Trophoblast cell (in vitro differentiated cells and primary cell): ENCODE results near the gene PLCH1.

ENCODE experiments used
- DNase-seq, 2 donors: peaks; one replicate each; pipeline ENCODE4 v3.0.0-alpha.2; 2016
- H2AFZ ChIP-seq: 2 replicates; pipeline ENCODE4 v1.6.1; 2013; ENCODE audit warnings: low read length, moderate library complexity, mild to moderate bottlenecking; ENCODE audit not compliant: insufficient read depth, poor library complexity
- H2AK5ac ChIP-seq: 2 replicates; pipeline ENCODE4 v1.6.1; 2013; ENCODE audit warnings: mild to moderate bottlenecking, low read length
- H2BK120ac ChIP-seq: 2 replicates; pipeline ENCODE4 v1.6.1; 2013; ENCODE audit warnings: low read length, mild to moderate bottlenecking, moderate library complexity; ENCODE audit not compliant: insufficient read depth, poor library complexity
- H2BK12ac ChIP-seq: 2 replicates; pipeline ENCODE4 v1.6.1; 2013; ENCODE audit warnings: mild to moderate bottlenecking, low read length, moderate library complexity
- H2BK5ac ChIP-seq: 2 replicates; pipeline ENCODE4 v1.6.1; 2013; ENCODE audit warnings: low read length, low read depth, moderate library complexity, mild to moderate bottlenecking; ENCODE audit not compliant: poor library complexity
- H3K14ac ChIP-seq: 2 replicates; pipeline ENCODE4 v1.6.1; 2013; ENCODE audit warnings: mild to moderate bottlenecking, low read length
- H3K18ac ChIP-seq: 2 replicates; pipeline ENCODE4 v1.6.1; 2013; ENCODE audit warnings: mild to moderate bottlenecking, low read length
- H3K23ac ChIP-seq: 2 replicates; pipeline ENCODE4 v1.6.1; 2013; ENCODE audit warnings: low read length
- H3K27ac ChIP-seq: 2 replicates; pipeline ENCODE4 v1.5.1; 2013; ENCODE audit warnings: low read depth, mild to moderate bottlenecking, inconsistent platforms, low read length, moderate library complexity
- H3K27me3 ChIP-seq: 2 replicates; pipeline ENCODE4 v1.6.1; 2013; ENCODE audit warnings: inconsistent platforms, mild to moderate bottlenecking, low read length, moderate library complexity; ENCODE audit not compliant: insufficient read depth
- H3K36me3 ChIP-seq, 2 experiments: 1 replicate in 1 of 2; 2 replicates in 1 of 2; pipeline ENCODE4 v1.6.1; 2013; ENCODE audit warnings: low read length in 2 of 2, mild to moderate bottlenecking in 2 of 2, moderate library complexity in 1 of 2; ENCODE audit not compliant: insufficient read depth in 2 of 2, control insufficient read depth in 1 of 2
- H3K4ac ChIP-seq: 2 replicates; pipeline ENCODE4 v1.6.1; 2013; ENCODE audit warnings: low read depth, mild to moderate bottlenecking, low read length, moderate library complexity
- H3K4me1 ChIP-seq, 2 experiments: 1 replicate in 1 of 2; 2 replicates in 1 of 2; pipeline ENCODE4 v1.6.1; 2013; ENCODE audit warnings: low read length in 2 of 2, mild to moderate bottlenecking in 2 of 2, moderate library complexity in 1 of 2; ENCODE audit not compliant: insufficient read depth in 2 of 2, control insufficient read depth in 1 of 2
- H3K4me2 ChIP-seq: 2 replicates; pipeline ENCODE4 v1.6.1; 2013; ENCODE audit warnings: inconsistent platforms, mild to moderate bottlenecking, low read length, moderate library complexity
- H3K4me3 ChIP-seq: 2 replicates; pipeline ENCODE4 v1.5.1; 2013; ENCODE audit warnings: mild to moderate bottlenecking, low read depth, low read length, inconsistent platforms
- H3K79me1 ChIP-seq: one replicate; pipeline ENCODE4 v1.6.1; 2013; ENCODE audit warnings: low read length
- H3K79me2 ChIP-seq: 2 replicates; pipeline ENCODE4 v1.6.1; 2013; ENCODE audit warnings: low read length, mild to moderate bottlenecking; ENCODE audit not compliant: control insufficient read depth, insufficient read depth, poor library complexity
- H3K9ac ChIP-seq: 2 replicates; pipeline ENCODE4 v1.6.1; 2013; ENCODE audit warnings: mild to moderate bottlenecking, low read length
- H3K9me3 ChIP-seq: 2 replicates; pipeline ENCODE4 v1.6.1; 2013; ENCODE audit warnings: low read depth, mild to moderate bottlenecking, control low read depth, inconsistent platforms, low read length; ENCODE audit not compliant: insufficient read depth
- H4K12ac ChIP-seq: 2 replicates; pipeline ENCODE4 v1.6.1; 2013; ENCODE audit warnings: low read depth, mild to moderate bottlenecking, low read length, moderate library complexity
- H4K8ac ChIP-seq: 2 replicates; pipeline ENCODE4 v1.6.1; 2013; ENCODE audit warnings: low read depth, mild to moderate bottlenecking, low read length, moderate library complexity
- H4K91ac ChIP-seq: one replicate; pipeline ENCODE4 v1.6.1; 2013; ENCODE audit warnings: low read depth, mild to moderate bottlenecking, low read length, moderate library complexity
- WGBS: extraction: QIAGEN DNeasy Blood & Tissue Kit; methylation state at CpG from one replicate; pipeline ENCODE4 v1.1.7; 2013; ENCODE audit warnings: missing lambda C conversion rate; ENCODE audit not compliant: insufficient read length, insufficient coverage; ENCODE audit errors: extremely low coverage; 5-methylcytosine and 5-hydroxymethylcytosine counted together

The PLCH1 gene

GRCh38 chr3:155388417-155388816 lies 356.5 kb downstream of the PLCH1 start:
- H2BK120ac ChIP-seq, result no peak overlapping the region
- no peak overlapping the region for H2AK5ac ChIP-seq
- no peak overlapping the region for H3K14ac ChIP-seq
- no peak overlapping the region for H4K91ac ChIP-seq
- no peak overlapping the region for H3K23ac ChIP-seq
- no peak overlapping the region for H2BK12ac ChIP-seq
- peaks cover 6 to 11% of the 10 kb centered on the region in 2 experiments for H3K4me1 ChIP-seq
- no peaks in the 10 kb centered on the region for H3K79me2 ChIP-seq
- no CpG with 5 or more reads among the region's 2 CpGs for WGBS
- H3K18ac ChIP-seq, result no peak overlapping the region
- no peaks in the 10 kb centered on the region for H3K27me3 ChIP-seq
- H2AFZ ChIP-seq, result no peak overlapping the region
- H4K8ac ChIP-seq, result no peak overlapping the region
- H4K12ac ChIP-seq, result no peak overlapping the region
- no peaks in the 10 kb centered on the region for H3K36me3 ChIP-seq
- H3K9ac ChIP-seq, result no peak overlapping the region
- no peak overlapping the region for H3K4ac ChIP-seq
- no peak overlapping the region for H2BK5ac ChIP-seq
- H3K9me3 ChIP-seq, result no peaks in the 10 kb centered on the region
- no peak overlapping the region for H3K4me3 ChIP-seq
- DNase-seq, result no peak
- H3K27ac ChIP-seq, result no peak overlapping the region
- no peak overlapping the region for H3K4me2 ChIP-seq
- H3K79me1 ChIP-seq, result no peaks in the 10 kb centered on the region

GRCh38 chr3:155387571-155387970 lies 357.3 kb downstream of the PLCH1 start:
- no peaks in the 10 kb centered on the region for H3K79me2 ChIP-seq
- no peak overlapping the region for H2BK5ac ChIP-seq
- H3K14ac ChIP-seq, result no peak overlapping the region
- DNase-seq, result no peak
- no peak overlapping the region for H2AFZ ChIP-seq
- WGBS, result no CpG with 5 or more reads among the region's 3 CpGs
- H4K12ac ChIP-seq, result no peak overlapping the region
- H3K4me3 ChIP-seq, result no peak overlapping the region
- no peak overlapping the region for H3K23ac ChIP-seq
- no peak overlapping the region for H4K91ac ChIP-seq
- no peak overlapping the region for H3K4me2 ChIP-seq
- no peak overlapping the region for H3K18ac ChIP-seq
- H3K27me3 ChIP-seq, result no peaks in the 10 kb centered on the region
- no peak overlapping the region for H4K8ac ChIP-seq
- H2BK12ac ChIP-seq, result no peak overlapping the region
- no peaks in the 10 kb centered on the region for H3K36me3 ChIP-seq
- H3K27ac ChIP-seq, result no peak overlapping the region
- no peaks in the 10 kb centered on the region for H3K9me3 ChIP-seq
- peaks cover 6 to 11% of the 10 kb centered on the region in 2 experiments for H3K4me1 ChIP-seq
- H3K4ac ChIP-seq, result no peak overlapping the region
- H3K9ac ChIP-seq, result no peak overlapping the region
- no peaks in the 10 kb centered on the region for H3K79me1 ChIP-seq
- H2AK5ac ChIP-seq, result no peak overlapping the region
- H2BK120ac ChIP-seq, result no peak overlapping the region

GRCh38 chr3:155386919-155387318 lies 358.0 kb downstream of the PLCH1 start:
- Histone ChIP-seq H4K8ac (no peak overlapping the region), H3K9ac (no peak overlapping the region), H2BK5ac (no peak overlapping the region), H3K79me1 (no peaks in the 10 kb centered on the region), H3K4ac (no peak overlapping the region), H3K79me2 (no peaks in the 10 kb centered on the region), H3K4me2 (no peak overlapping the region), H4K12ac (no peak overlapping the region), H4K91ac (no peak overlapping the region), H3K4me1 (peaks cover 6 to 11% of the 10 kb centered on the region in 2 experiments), H3K23ac (no peak overlapping the region), H3K36me3 (no peaks in the 10 kb centered on the region), H2BK120ac (no peak overlapping the region), H2AFZ (no peak overlapping the region), H3K4me3 (no peak overlapping the region), H3K18ac (no peak overlapping the region), H3K27ac (no peak overlapping the region), H2BK12ac (no peak overlapping the region), H2AK5ac (no peak overlapping the region), H3K14ac (no peak overlapping the region), H3K9me3 (no peaks in the 10 kb centered on the region), H3K27me3 (no peaks in the 10 kb centered on the region)
- DNase-seq, result no peak
- no CpG with 5 or more reads among the region's 8 CpGs for WGBS

GRCh38 chr3:155385896-155386625 lies 358.8 kb downstream of the PLCH1 start:
- no peak overlapping the region for H2BK120ac ChIP-seq
- H3K79me2 ChIP-seq, result no peaks in the 10 kb centered on the region
- no peak overlapping the region for H2AK5ac ChIP-seq
- H3K4me1 ChIP-seq, result peaks cover 4 to 5% of the 10 kb centered on the region in 2 experiments
- no peak overlapping the region for H3K14ac ChIP-seq
- no peak overlapping the region for H2BK12ac ChIP-seq
- no CpG with 5 or more reads among the region's 4 CpGs for WGBS
- H3K27ac ChIP-seq, result no peak overlapping the region
- H3K79me1 ChIP-seq, result no peaks in the 10 kb centered on the region
- H3K18ac ChIP-seq, result no peak overlapping the region
- H4K8ac ChIP-seq, result no peak overlapping the region
- H2AFZ ChIP-seq, result no peak overlapping the region
- H3K27me3 ChIP-seq, result no peaks in the 10 kb centered on the region
- H3K23ac ChIP-seq, result no peak overlapping the region
- no peaks in the 10 kb centered on the region for H3K36me3 ChIP-seq
- H3K4me3 ChIP-seq, result no peak overlapping the region
- no peak overlapping the region for H4K91ac ChIP-seq
- H3K9ac ChIP-seq, result no peak overlapping the region
- H3K4ac ChIP-seq, result no peak overlapping the region
- H2BK5ac ChIP-seq, result no peak overlapping the region
- no peak overlapping the region for H3K4me2 ChIP-seq
- no peaks in the 10 kb centered on the region for H3K9me3 ChIP-seq
- no peak overlapping the region for H4K12ac ChIP-seq
- no peak for DNase-seq
